ENCODE measurements around the gene DNAH17.

The DNAH17 gene

DNA sequence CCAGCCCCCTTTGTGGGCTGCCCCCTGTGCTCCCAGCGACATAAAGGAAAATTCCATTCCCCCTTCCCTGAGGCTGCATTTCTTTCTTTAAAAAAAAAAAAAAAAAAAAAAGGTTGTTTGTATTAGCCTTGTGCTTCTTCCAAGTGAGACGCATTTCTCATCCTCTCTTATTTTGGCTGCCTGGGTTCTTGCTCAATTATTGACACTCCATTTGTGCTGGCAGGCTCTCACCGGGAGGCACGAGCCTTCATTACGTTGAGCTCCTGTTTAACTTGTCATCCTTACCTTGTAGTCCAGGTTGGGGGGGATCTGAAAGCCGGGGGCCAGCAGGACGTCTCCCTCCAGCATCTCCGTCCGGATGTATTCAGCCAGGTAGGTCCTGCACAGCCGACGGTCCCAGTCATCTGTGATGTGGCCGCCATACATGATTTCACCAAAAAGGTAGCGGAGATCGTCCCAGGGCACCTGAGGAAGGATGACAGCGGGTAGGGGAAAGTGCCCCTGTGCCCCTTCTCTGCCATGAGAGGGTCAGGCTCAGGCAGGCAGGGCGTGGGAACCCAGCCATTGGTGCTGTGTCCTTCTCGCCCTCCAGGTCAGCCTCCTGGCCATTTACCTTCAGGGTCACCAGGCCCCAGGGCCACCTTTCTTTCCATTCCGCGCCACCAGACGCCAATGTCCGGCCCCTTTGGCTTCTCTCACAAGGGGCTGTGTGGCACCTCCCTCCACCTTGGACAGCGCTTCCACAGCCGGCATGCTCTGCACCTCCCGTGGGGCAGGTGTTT is 148.2 kb downstream of the DNAH17 start:
- Histone ChIP-seq H3K27me3 (ENCODE audit: insufficient read depth, poor library complexity, severe bottlenecking) (no peaks in the 10 kb centered on the region), H3K4me3 (ENCODE audit: severe bottlenecking) (no peak overlapping the region), H3K9me3 (ENCODE audit: severe bottlenecking) (no peaks in the 10 kb centered on the region), H3K27ac (ENCODE audit: poor library complexity, severe bottlenecking) (no peak overlapping the region), H3K4me1 (ENCODE audit: insufficient read depth, poor library complexity, severe bottlenecking) (no peaks in the 10 kb centered on the region), H3K36me3 (ENCODE audit: low read depth) (peaks cover 16% of the 10 kb centered on the region)
- peak; percentile 68 for DNase-seq (ENCODE audit: low spot score)
- no peak for ATAC-seq (ENCODE audit: low read depth)
- TF ChIP-seq CTCF (IDR thresholded peaks at IDR 0.05; ENCODE audit: poor library complexity, severe bottlenecking): no peak

GRCh38 chr17:78428025-78428575 is 149.1 kb downstream of the DNAH17 start:
- TF ChIP-seq CTCF (IDR thresholded peaks at IDR 0.05; ENCODE audit: poor library complexity, severe bottlenecking): no peak
- no peak overlapping the region for H3K27ac ChIP-seq (ENCODE audit: poor library complexity, severe bottlenecking)
- H3K4me3 ChIP-seq (ENCODE audit: severe bottlenecking): no peak overlapping the region
- H3K27me3 ChIP-seq (ENCODE audit: insufficient read depth, poor library complexity, severe bottlenecking): no peaks in the 10 kb centered on the region
- no peaks in the 10 kb centered on the region for H3K4me1 ChIP-seq (ENCODE audit: insufficient read depth, poor library complexity, severe bottlenecking)
- H3K36me3 ChIP-seq (ENCODE audit: low read depth): peaks cover 26% of the 10 kb centered on the region
- DNase-seq (ENCODE audit: low spot score) (peak; percentile 56), ATAC-seq (ENCODE audit: low read depth) (no peak)
- no peaks in the 10 kb centered on the region for H3K9me3 ChIP-seq (ENCODE audit: severe bottlenecking)

- H3K36me3 ChIP-seq (ENCODE audit: low read depth): peaks cover 35% of the 10 kb centered on the region
- no peak overlapping the region for H3K27ac ChIP-seq (ENCODE audit: poor library complexity, severe bottlenecking)
- H3K4me1 ChIP-seq (ENCODE audit: insufficient read depth, poor library complexity, severe bottlenecking): no peaks in the 10 kb centered on the region
- H3K9me3 ChIP-seq (ENCODE audit: severe bottlenecking): no peaks in the 10 kb centered on the region
- no peak for DNase-seq (ENCODE audit: low spot score)
- H3K4me3 ChIP-seq (ENCODE audit: severe bottlenecking): no peak overlapping the region
- ATAC-seq (ENCODE audit: low read depth): no peak
- no peaks in the 10 kb centered on the region for H3K27me3 ChIP-seq (ENCODE audit: insufficient read depth, poor library complexity, severe bottlenecking)
- TF ChIP-seq CTCF (IDR thresholded peaks at IDR 0.05; ENCODE audit: poor library complexity, severe bottlenecking): no peak
Measured at GRCh38 chr17:78427140-78427539, 150.1 kb downstream of the DNAH17 start.

GRCh38 chr17:78426293-78426879 is 150.8 kb downstream of the DNAH17 start:
- Histone ChIP-seq H3K36me3 (ENCODE audit: low read depth) (peaks cover 43% of the 10 kb centered on the region), H3K4me1 (ENCODE audit: insufficient read depth, poor library complexity, severe bottlenecking) (no peaks in the 10 kb centered on the region), H3K27ac (ENCODE audit: poor library complexity, severe bottlenecking) (no peak overlapping the region), H3K27me3 (ENCODE audit: insufficient read depth, poor library complexity, severe bottlenecking) (no peaks in the 10 kb centered on the region), H3K9me3 (ENCODE audit: severe bottlenecking) (no peaks in the 10 kb centered on the region), H3K4me3 (ENCODE audit: severe bottlenecking) (no peak overlapping the region)
- no peak for TF ChIP-seq CTCF (IDR thresholded peaks at IDR 0.05; ENCODE audit: poor library complexity, severe bottlenecking)
- ATAC-seq (ENCODE audit: low read depth) (no peak; the same call in 2 of the 3 replicates), DNase-seq (ENCODE audit: low spot score) (no peak)

Data from RWPE2 (cell line).